Memory B cell (primary cell): ENCODE data around the gene HRH4.

Experiments used
- ATAC-seq: fragments of 150-1000 bp; cut with Tn5 transposase; 2 replicates; pipeline ENCODE4 v1.10.0; 2021; ENCODE audit warnings: low read depth, mild to moderate bottlenecking, moderate library complexity
- DNase-seq, 2 donors: peaks; one replicate each; pipeline ENCODE4 v3.0.0; 2022; ENCODE audit warnings: low spot score in 2 of 2
- H3K27ac Mint-ChIP-seq: one replicate; pipeline ENCODE4 v1.8.0; 2022; ENCODE audit warnings: mild to moderate bottlenecking, moderate library complexity, mixed read lengths
- H3K27me3 Mint-ChIP-seq: one replicate; pipeline ENCODE4 v1.8.0; 2022; ENCODE audit warnings: mixed read lengths
- H3K36me3 Mint-ChIP-seq: one replicate; pipeline ENCODE4 v1.8.0; 2022; ENCODE audit warnings: mild to moderate bottlenecking, mixed read lengths
- H3K4me1 Mint-ChIP-seq: one replicate; pipeline ENCODE4 v1.8.0; 2022; ENCODE audit warnings: mixed read lengths
- H3K4me3 Mint-ChIP-seq: one replicate; pipeline ENCODE4 v1.8.0; 2022; ENCODE audit warnings: mild to moderate bottlenecking, moderate library complexity, mixed read lengths
- H3K9me3 Mint-ChIP-seq: one replicate; pipeline ENCODE4 v1.8.0; 2022; ENCODE audit warnings: mixed read lengths

HRH4 gene

GRCh38 chr18:24460388-24460787 is at the start of gene HRH4:
TSS of gene HRH4 (plus strand) at chr18:24460637. CDS start at chr18:24460729, 92 bp downstream.
- Mint-ChIP-seq H3K4me1 (no peaks in the 10 kb centered on the region), H3K27ac (no peak within 1 kb of the TSS), H3K27me3 (peaks cover 6% of the 10 kb centered on the region)

GRCh38 chr18:24413148-24413547 is 47.3 kb upstream of the HRH4 start:
- Mint-ChIP-seq H3K4me1 (no peaks in the 10 kb centered on the region), H3K27ac (no peak overlapping the region), H3K36me3 (no peaks in the 10 kb centered on the region), H3K4me3 (no peak overlapping the region), H3K27me3 (peaks cover 32% of the 10 kb centered on the region), H3K9me3 (no peaks in the 10 kb centered on the region)
- ATAC-seq (no peak), DNase-seq (no peak)

More at GRCh38 chr18:24460388-24460787, at the start of gene HRH4:
- Mint-ChIP-seq H3K36me3 (peaks cover 8% of the 10 kb centered on the region), H3K9me3 (peaks cover 3% of the 10 kb centered on the region), H3K4me3 (no peak within 1 kb of the TSS)
- DNase-seq = no peak
- no peak for ATAC-seq

- Mint-ChIP-seq H3K27me3 (peaks cover 28% of the 10 kb centered on the region), H3K36me3 (peaks cover 2% of the 10 kb centered on the region), H3K9me3 (no peaks in the 10 kb centered on the region), H3K27ac (no peak overlapping the region), H3K4me3 (no peak overlapping the region), H3K4me1 (no peaks in the 10 kb centered on the region)
- ATAC-seq (no peak), DNase-seq (no peak)
These were observed 46.0 kb upstream of the HRH4 start for GRCh38 chr18:24414349-24415003.

- no peak for ATAC-seq
- Mint-ChIP-seq H3K9me3 (peaks cover 1% of the 10 kb centered on the region), H3K4me1 (no peaks in the 10 kb centered on the region)
These were observed 43.0 kb upstream of the HRH4 start for GRCh38 chr18:24417480-24417879.

GRCh38 chr18:24420551-24420950 is 39.9 kb upstream of the HRH4 start:
- peaks cover 5% of the 10 kb centered on the region for H3K9me3 Mint-ChIP-seq
- H3K4me3 Mint-ChIP-seq = no peak overlapping the region
- no peak overlapping the region for H3K27ac Mint-ChIP-seq
- H3K36me3 Mint-ChIP-seq = peaks cover 5% of the 10 kb centered on the region
- H3K4me1 Mint-ChIP-seq = no peaks in the 10 kb centered on the region
- no peak for ATAC-seq
- no peak for DNase-seq
- peaks cover 27% of the 10 kb centered on the region for H3K27me3 Mint-ChIP-seq

More at GRCh38 chr18:24417480-24417879, 43.0 kb upstream of the HRH4 start:
- peaks cover 2% of the 10 kb centered on the region for H3K36me3 Mint-ChIP-seq
- H3K27ac Mint-ChIP-seq = no peak overlapping the region
- H3K27me3 Mint-ChIP-seq = peaks cover 30% of the 10 kb centered on the region
- no peak for DNase-seq
- H3K4me3 Mint-ChIP-seq = no peak overlapping the region

- no peak for DNase-seq
- Mint-ChIP-seq H3K4me1 (no peaks in the 10 kb centered on the region), H3K4me3 (no peak overlapping the region)
These were observed 38.6 kb upstream of the HRH4 start for GRCh38 chr18:24421831-24422230.

GRCh38 chr18:24426073-24426397 is 34.4 kb upstream of the HRH4 start:
- peaks cover 10% of the 10 kb centered on the region for H3K9me3 Mint-ChIP-seq
- H3K27ac Mint-ChIP-seq = no peak overlapping the region
- peaks cover 13% of the 10 kb centered on the region for H3K36me3 Mint-ChIP-seq
- peaks cover 3% of the 10 kb centered on the region for H3K4me1 Mint-ChIP-seq
- H3K4me3 Mint-ChIP-seq = peak overlapping the region; percentile 91
- DNase-seq (no peak), ATAC-seq (no peak)
- peaks cover 14% of the 10 kb centered on the region for H3K27me3 Mint-ChIP-seq

More at GRCh38 chr18:24421831-24422230, 38.6 kb upstream of the HRH4 start:
- Mint-ChIP-seq H3K36me3 (peaks cover 14% of the 10 kb centered on the region), H3K27me3 (peaks cover 25% of the 10 kb centered on the region), H3K9me3 (peaks cover 10% of the 10 kb centered on the region), H3K27ac (no peak overlapping the region)
- no peak for ATAC-seq

GRCh38 chr18:24426398-24427294 is 33.8 kb upstream of the HRH4 start, which contains the start of gene IMPACT:
TSS of gene IMPACT (plus strand) at chr18:24426670. CDS start at chr18:24426757, 87 bp downstream.
- H3K9me3 Mint-ChIP-seq = peaks cover 10% of the 10 kb centered on the region
- H3K36me3 Mint-ChIP-seq = peaks cover 16% of the 10 kb centered on the region
- ATAC-seq (peak; percentile 94), DNase-seq (peak; percentile 77 to 78)
- peaks cover 11% of the 10 kb centered on the region for H3K27me3 Mint-ChIP-seq
- peak within 1 kb of the TSS; percentile 78 for H3K27ac Mint-ChIP-seq
- peaks cover 3% of the 10 kb centered on the region for H3K4me1 Mint-ChIP-seq
- H3K4me3 Mint-ChIP-seq = peak within 1 kb of the TSS; percentile 91

- peaks cover 8% of the 10 kb centered on the region for H3K27me3 Mint-ChIP-seq
- DNase-seq (no peak), ATAC-seq (no peak)
- H3K4me1 Mint-ChIP-seq = peaks cover 3% of the 10 kb centered on the region
- H3K9me3 Mint-ChIP-seq = peaks cover 8% of the 10 kb centered on the region
- H3K36me3 Mint-ChIP-seq = peaks cover 17% of the 10 kb centered on the region
- H3K27ac Mint-ChIP-seq = peak overlapping the region; percentile 78
- H3K4me3 Mint-ChIP-seq = peak overlapping the region; percentile 91
These were observed 33.0 kb upstream of the HRH4 start for GRCh38 chr18:24427484-24427883.

- H3K27ac Mint-ChIP-seq = no peak overlapping the region
- peaks cover 18% of the 10 kb centered on the region for H3K36me3 Mint-ChIP-seq
- peaks cover 3% of the 10 kb centered on the region for H3K4me1 Mint-ChIP-seq
- DNase-seq (no peak), ATAC-seq (no peak)
- H3K4me3 Mint-ChIP-seq = no peak overlapping the region
- H3K9me3 Mint-ChIP-seq = peaks cover 5% of the 10 kb centered on the region
- H3K27me3 Mint-ChIP-seq = peaks cover 2% of the 10 kb centered on the region
These were observed 31.7 kb upstream of the HRH4 start for GRCh38 chr18:24428709-24429108.

GRCh38 chr18:24429188-24429587 is 31.2 kb upstream of the HRH4 start:
- H3K27me3 Mint-ChIP-seq = no peaks in the 10 kb centered on the region
- H3K9me3 Mint-ChIP-seq = peaks cover 5% of the 10 kb centered on the region
- DNase-seq (no peak), ATAC-seq (no peak)
- peaks cover 3% of the 10 kb centered on the region for H3K4me1 Mint-ChIP-seq
- no peak overlapping the region for H3K27ac Mint-ChIP-seq
- peaks cover 19% of the 10 kb centered on the region for H3K36me3 Mint-ChIP-seq
- H3K4me3 Mint-ChIP-seq = no peak overlapping the region

- no peaks in the 10 kb centered on the region for H3K9me3 Mint-ChIP-seq
- no peak overlapping the region for H3K27ac Mint-ChIP-seq
These were observed 27.8 kb upstream of the HRH4 start for GRCh38 chr18:24432618-24433017.

GRCh38 chr18:24436939-24437338 is 23.5 kb upstream of the HRH4 start:
- Mint-ChIP-seq H3K27me3 (no peaks in the 10 kb centered on the region), H3K36me3 (peaks cover 32% of the 10 kb centered on the region), H3K4me3 (no peak overlapping the region), H3K4me1 (no peaks in the 10 kb centered on the region), H3K27ac (no peak overlapping the region), H3K9me3 (no peaks in the 10 kb centered on the region)
- ATAC-seq (no peak), DNase-seq (no peak)

More at GRCh38 chr18:24432618-24433017, 27.8 kb upstream of the HRH4 start:
- no peak for ATAC-seq
- DNase-seq = no peak
- no peak overlapping the region for H3K4me3 Mint-ChIP-seq
- H3K27me3 Mint-ChIP-seq = no peaks in the 10 kb centered on the region
- H3K36me3 Mint-ChIP-seq = peaks cover 20% of the 10 kb centered on the region
- no peaks in the 10 kb centered on the region for H3K4me1 Mint-ChIP-seq

GRCh38 chr18:24443870-24444269 is 16.6 kb upstream of the HRH4 start:
- peaks cover 27% of the 10 kb centered on the region for H3K36me3 Mint-ChIP-seq
- DNase-seq (no peak), ATAC-seq (peak; percentile 69)
- peaks cover 9% of the 10 kb centered on the region for H3K4me1 Mint-ChIP-seq
- no peaks in the 10 kb centered on the region for H3K27me3 Mint-ChIP-seq
- H3K4me3 Mint-ChIP-seq = no peak overlapping the region
- peak overlapping the region; percentile 71 for H3K27ac Mint-ChIP-seq
- H3K9me3 Mint-ChIP-seq = no peaks in the 10 kb centered on the region
